ENCODE data around the gene KCNN1.
"Not testable (repeated sequence)": the region's sequence is repeated elsewhere in the genome, so short reads cannot be mapped to it uniquely, and the experiment has no call there.

The KCNN1 gene

DNA sequence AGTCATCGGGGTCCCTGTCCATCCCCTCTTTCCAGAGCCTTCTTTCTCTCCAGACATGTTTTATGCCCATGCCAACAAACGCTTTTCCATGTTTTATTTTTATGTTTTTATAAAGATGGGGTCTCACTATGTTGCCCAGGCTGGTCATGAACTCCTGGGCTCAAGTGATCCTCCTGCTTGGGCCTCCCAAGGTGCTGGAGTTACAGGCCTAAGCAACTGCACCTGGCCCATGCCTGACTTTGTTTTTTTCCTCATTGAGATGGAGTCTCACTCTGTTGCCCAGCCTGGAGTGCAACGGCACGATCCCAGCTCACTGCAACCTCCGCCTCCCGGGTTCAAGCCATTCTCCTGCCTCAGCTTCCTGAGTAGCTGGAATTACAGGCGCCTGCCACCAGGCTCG, 19.7 kb downstream of the KCNN1 start:
- not testable (repeated sequence) for H3K27me3 ChIP-seq (ENCODE audit: control insufficient read depth, insufficient read depth, low read length); H3K4me3 ChIP-seq (ENCODE audit: low read length); H3K36me3 ChIP-seq (ENCODE audit: control insufficient read depth, insufficient read depth, low read length); DNase-seq (ENCODE audit: low read depth, low spot score); H3K4me1 ChIP-seq (ENCODE audit: control insufficient read depth, insufficient read depth, low read length); H3K27ac ChIP-seq (ENCODE audit: low read length); H3K9me3 ChIP-seq (ENCODE audit: control insufficient read depth, insufficient read depth, low read length)
- WGBS (ENCODE audit: insufficient coverage, insufficient read length), result no CpG with 5 or more reads among the region's 8 CpGs

- no peaks in the 10 kb centered on the region for H3K9me3 ChIP-seq (ENCODE audit: control insufficient read depth, insufficient read depth, low read length)
- H3K4me3 ChIP-seq (ENCODE audit: low read length), result no peak overlapping the region
- no peak overlapping the region for H3K27ac ChIP-seq (ENCODE audit: low read length)
- no peak for DNase-seq (ENCODE audit: low read depth, low spot score)
- no peaks in the 10 kb centered on the region for H3K36me3 ChIP-seq (ENCODE audit: control insufficient read depth, insufficient read depth, low read length)
- no peaks in the 10 kb centered on the region for H3K27me3 ChIP-seq (ENCODE audit: control insufficient read depth, insufficient read depth, low read length)
- no CpG with 5 or more reads among the region's 13 CpGs for WGBS (ENCODE audit: insufficient coverage, insufficient read length)
- H3K4me1 ChIP-seq (ENCODE audit: control insufficient read depth, insufficient read depth, low read length), result no peaks in the 10 kb centered on the region
Observed at GRCh38 chr19:17988161-17988560, 21.3 kb downstream of the KCNN1 start.

GRCh38 chr19:17989425-17990094, 22.7 kb downstream of the KCNN1 start:
- H3K27me3 ChIP-seq (ENCODE audit: control insufficient read depth, insufficient read depth, low read length), result no peaks in the 10 kb centered on the region
- no CpG with 5 or more reads among the region's 16 CpGs for WGBS (ENCODE audit: insufficient coverage, insufficient read length)
- H3K9me3 ChIP-seq (ENCODE audit: control insufficient read depth, insufficient read depth, low read length), result no peaks in the 10 kb centered on the region
- no peak overlapping the region for H3K4me3 ChIP-seq (ENCODE audit: low read length)
- H3K36me3 ChIP-seq (ENCODE audit: control insufficient read depth, insufficient read depth, low read length), result no peaks in the 10 kb centered on the region
- no peak for DNase-seq (ENCODE audit: low read depth, low spot score)
- H3K4me1 ChIP-seq (ENCODE audit: control insufficient read depth, insufficient read depth, low read length), result no peaks in the 10 kb centered on the region
- H3K27ac ChIP-seq (ENCODE audit: low read length), result no peak overlapping the region

GRCh38 chr19:17993076-17993813, 26.3 kb downstream of the KCNN1 start:
- no peak for DNase-seq (ENCODE audit: low read depth, low spot score)
- H3K27me3 ChIP-seq (ENCODE audit: control insufficient read depth, insufficient read depth, low read length), result no peaks in the 10 kb centered on the region

GRCh38 chr19:17996826-17997316, 30.0 kb downstream of the KCNN1 start:
- no peaks in the 10 kb centered on the region for H3K36me3 ChIP-seq (ENCODE audit: control insufficient read depth, insufficient read depth, low read length)
- WGBS (ENCODE audit: insufficient coverage, insufficient read length), result no CpG with 5 or more reads among the region's 15 CpGs
- DNase-seq (ENCODE audit: low read depth, low spot score), result no peak
- H3K4me3 ChIP-seq (ENCODE audit: low read length), result no peak overlapping the region
- H3K9me3 ChIP-seq (ENCODE audit: control insufficient read depth, insufficient read depth, low read length), result no peaks in the 10 kb centered on the region
- peaks cover 4% of the 10 kb centered on the region; the same call in 1 of the 2 replicates for H3K4me1 ChIP-seq (ENCODE audit: control insufficient read depth, insufficient read depth, low read length)
- peaks cover 1% of the 10 kb centered on the region; the same call in 1 of the 2 replicates for H3K27me3 ChIP-seq (ENCODE audit: control insufficient read depth, insufficient read depth, low read length)
- no peak overlapping the region for H3K27ac ChIP-seq (ENCODE audit: low read length)

More at GRCh38 chr19:17993076-17993813, 26.3 kb downstream of the KCNN1 start:
- H3K36me3 ChIP-seq (ENCODE audit: control insufficient read depth, insufficient read depth, low read length), result no peaks in the 10 kb centered on the region
- WGBS (ENCODE audit: insufficient coverage, insufficient read length), result no CpG with 5 or more reads among the region's 27 CpGs
- H3K4me1 ChIP-seq (ENCODE audit: control insufficient read depth, insufficient read depth, low read length), result peaks cover 4% of the 10 kb centered on the region; the same call in 1 of the 2 replicates
- H3K4me3 ChIP-seq (ENCODE audit: low read length), result no peak overlapping the region
- H3K27ac ChIP-seq (ENCODE audit: low read length), result no peak overlapping the region
- H3K9me3 ChIP-seq (ENCODE audit: control insufficient read depth, insufficient read depth, low read length), result no peaks in the 10 kb centered on the region

DNA sequence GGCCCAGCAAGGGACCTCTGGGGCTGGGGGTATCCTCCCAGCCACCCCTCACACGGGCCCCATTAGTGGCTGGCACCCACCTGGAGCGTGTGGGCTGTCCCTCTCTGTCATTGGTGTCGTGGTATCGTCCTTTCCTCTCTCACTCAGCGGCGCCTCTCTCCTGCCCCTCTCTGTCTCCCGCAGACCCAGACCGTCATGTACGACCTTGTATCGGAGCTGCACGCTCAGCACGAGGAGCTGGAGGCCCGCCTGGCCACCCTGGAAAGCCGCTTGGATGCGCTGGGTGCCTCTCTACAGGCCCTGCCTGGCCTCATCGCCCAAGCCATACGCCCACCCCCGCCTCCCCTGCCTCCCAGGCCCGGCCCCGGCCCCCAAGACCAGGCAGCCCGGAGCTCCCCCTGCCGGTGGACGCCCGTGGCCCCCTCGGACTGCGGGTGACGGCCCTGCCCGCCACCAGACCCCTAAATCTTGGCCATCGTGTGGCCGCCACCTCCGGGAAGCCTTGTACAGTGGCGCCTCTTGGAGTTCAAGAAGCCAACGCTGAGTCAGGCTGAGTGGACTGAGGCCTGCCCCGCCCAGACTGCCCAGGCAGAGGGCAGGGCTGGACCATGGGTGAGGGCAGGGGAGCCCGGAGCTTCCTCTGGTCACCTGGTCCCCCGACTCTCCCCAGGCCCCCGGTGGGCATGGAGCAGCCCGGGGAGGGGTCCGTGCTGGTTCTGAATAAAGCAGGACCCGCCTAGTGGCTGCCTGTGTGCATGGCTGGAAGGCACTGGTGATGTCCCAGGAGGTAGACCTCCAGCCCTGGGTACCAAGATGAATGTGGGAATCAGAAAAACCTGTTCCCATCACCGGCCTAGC, 31.3 kb downstream of the KCNN1 start:
- no peak for DNase-seq (ENCODE audit: low read depth, low spot score)

DNA sequence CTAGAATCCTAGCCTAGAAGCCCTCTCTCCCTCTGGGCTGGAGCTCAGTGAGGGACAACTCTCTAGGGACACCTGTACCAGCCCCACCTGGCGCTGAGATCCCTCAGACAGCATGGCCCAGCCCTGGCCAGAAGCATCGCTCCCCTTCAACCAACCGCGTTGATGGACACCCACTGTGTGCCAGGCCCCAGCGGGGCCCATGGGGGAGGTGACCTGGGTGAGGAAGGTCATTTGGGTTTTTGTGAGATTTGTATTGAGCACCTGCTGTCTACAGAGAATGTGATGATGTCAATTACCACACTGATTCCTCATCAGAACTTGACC, 31.9 kb downstream of the KCNN1 start:
- H3K4me3 ChIP-seq (ENCODE audit: low read length), result no peak overlapping the region
- no peak for DNase-seq (ENCODE audit: low read depth, low spot score)
- peaks cover 1% of the 10 kb centered on the region; the same call in 1 of the 2 replicates for H3K27me3 ChIP-seq (ENCODE audit: control insufficient read depth, insufficient read depth, low read length)
- WGBS (ENCODE audit: insufficient coverage, insufficient read length), result no CpG with 5 or more reads among the region's 5 CpGs
- H3K9me3 ChIP-seq (ENCODE audit: control insufficient read depth, insufficient read depth, low read length), result no peaks in the 10 kb centered on the region
- H3K4me1 ChIP-seq (ENCODE audit: control insufficient read depth, insufficient read depth, low read length), result peaks cover 4% of the 10 kb centered on the region; the same call in 1 of the 2 replicates
- H3K36me3 ChIP-seq (ENCODE audit: control insufficient read depth, insufficient read depth, low read length), result no peaks in the 10 kb centered on the region
- no peak overlapping the region for H3K27ac ChIP-seq (ENCODE audit: low read length)

More for the DNA sequence above, 31.3 kb downstream of the KCNN1 start:
- no peak overlapping the region for H3K4me3 ChIP-seq (ENCODE audit: low read length)
- H3K9me3 ChIP-seq (ENCODE audit: control insufficient read depth, insufficient read depth, low read length), result no peaks in the 10 kb centered on the region
- H3K27ac ChIP-seq (ENCODE audit: low read length), result no peak overlapping the region
- H3K27me3 ChIP-seq (ENCODE audit: control insufficient read depth, insufficient read depth, low read length), result peaks cover 1% of the 10 kb centered on the region; the same call in 1 of the 2 replicates
- no CpG with 5 or more reads among the region's 41 CpGs for WGBS (ENCODE audit: insufficient coverage, insufficient read length)
- peaks cover 4% of the 10 kb centered on the region; the same call in 1 of the 2 replicates for H3K4me1 ChIP-seq (ENCODE audit: control insufficient read depth, insufficient read depth, low read length)
- no peaks in the 10 kb centered on the region for H3K36me3 ChIP-seq (ENCODE audit: control insufficient read depth, insufficient read depth, low read length)

DNA sequence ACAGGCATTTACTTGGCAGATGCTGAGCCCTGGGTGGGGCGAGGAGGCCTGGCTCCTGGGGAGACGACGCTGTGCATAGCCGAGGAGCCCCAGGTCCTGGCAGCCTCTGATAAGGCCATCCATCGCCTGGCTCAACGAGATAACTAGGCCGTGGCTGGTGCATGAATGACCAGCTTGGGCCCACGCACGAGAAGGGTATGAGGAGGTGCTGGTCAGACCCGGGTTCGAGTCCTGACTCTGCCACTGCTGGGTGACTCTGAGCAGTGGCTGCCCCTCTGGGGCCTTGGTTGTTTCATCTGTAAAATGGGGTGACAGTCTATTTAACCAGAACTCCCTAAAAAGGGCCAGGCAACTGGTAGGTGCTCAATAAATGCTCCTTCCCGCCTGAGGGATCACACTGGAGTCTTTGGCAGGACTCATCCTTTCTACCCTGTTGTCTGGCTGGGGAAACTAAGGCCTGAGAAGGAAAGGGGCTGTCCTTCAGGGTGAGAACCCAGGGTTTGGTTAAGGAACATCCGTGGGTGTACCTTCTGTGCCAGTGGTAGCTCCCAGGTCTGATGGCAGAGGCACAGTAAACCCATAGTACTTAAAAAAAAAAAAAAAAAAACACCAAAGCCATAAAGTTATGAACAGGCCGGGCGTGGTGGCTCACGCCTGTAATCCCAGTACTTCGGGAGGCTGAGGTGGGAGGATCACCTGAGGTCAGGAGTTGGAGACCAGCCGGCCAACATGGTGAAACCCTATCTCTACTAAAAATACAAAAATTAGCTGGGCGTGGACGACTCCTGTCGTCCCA, 33.0 kb downstream of the KCNN1 start:
- DNase-seq (ENCODE audit: low read depth, low spot score), result no peak
- H3K4me3 ChIP-seq (ENCODE audit: low read length), result no peak overlapping the region
- no CpG with 5 or more reads among the region's 21 CpGs for WGBS (ENCODE audit: insufficient coverage, insufficient read length)
- no peaks in the 10 kb centered on the region for H3K36me3 ChIP-seq (ENCODE audit: control insufficient read depth, insufficient read depth, low read length)
- H3K4me1 ChIP-seq (ENCODE audit: control insufficient read depth, insufficient read depth, low read length), result peaks cover 4% of the 10 kb centered on the region; the same call in 1 of the 2 replicates
- no peak overlapping the region for H3K27ac ChIP-seq (ENCODE audit: low read length)
- H3K27me3 ChIP-seq (ENCODE audit: control insufficient read depth, insufficient read depth, low read length), result peaks cover 1% of the 10 kb centered on the region; the same call in 1 of the 2 replicates
- H3K9me3 ChIP-seq (ENCODE audit: control insufficient read depth, insufficient read depth, low read length), result no peaks in the 10 kb centered on the region

GRCh38 chr19:18000480-18000914, 33.6 kb downstream of the KCNN1 start:
- no peak overlapping the region for H3K27ac ChIP-seq (ENCODE audit: low read length)
- no CpG with 5 or more reads among the region's 17 CpGs for WGBS (ENCODE audit: insufficient coverage, insufficient read length)
- H3K27me3 ChIP-seq (ENCODE audit: control insufficient read depth, insufficient read depth, low read length), result peaks cover 1% of the 10 kb centered on the region; the same call in 1 of the 2 replicates
- peak overlapping the region; percentile 36; the same call in 1 of the 2 replicates for H3K4me3 ChIP-seq (ENCODE audit: low read length)
- no peak for DNase-seq (ENCODE audit: low read depth, low spot score)
- H3K4me1 ChIP-seq (ENCODE audit: control insufficient read depth, insufficient read depth, low read length), result peaks cover 4% of the 10 kb centered on the region; the same call in 1 of the 2 replicates
- no peaks in the 10 kb centered on the region for H3K9me3 ChIP-seq (ENCODE audit: control insufficient read depth, insufficient read depth, low read length)
- no peaks in the 10 kb centered on the region for H3K36me3 ChIP-seq (ENCODE audit: control insufficient read depth, insufficient read depth, low read length)

Data from iPS DF 6.9 (cell line).